Activated T-cell treated with anti-CD3 and anti-CD28 coated beads, Interleukin-2, amount 50 U/mL, for 24 hours (primary cell): ENCODE data around the gene OCA2.

ENCODE experiments used
- DNase-seq: peaks from one replicate; pipeline ENCODE4 v3.0.0-alpha.2; 2020
- H3K27ac Mint-ChIP-seq: 2 replicates; pipeline ENCODE4 v1.8.0; 2020; ENCODE audit warnings: mild to moderate bottlenecking, mixed read lengths
- H3K27me3 Mint-ChIP-seq: 2 replicates; pipeline ENCODE4 v1.8.0; 2020; ENCODE audit warnings: mixed read lengths
- H3K36me3 Mint-ChIP-seq: 2 replicates; pipeline ENCODE4 v1.8.0; 2020; ENCODE audit warnings: low read depth, mixed read lengths
- H3K4me1 Mint-ChIP-seq: 2 replicates; pipeline ENCODE4 v1.8.0; 2020; ENCODE audit warnings: low read depth, mixed read lengths
- H3K4me3 Mint-ChIP-seq: 2 replicates; pipeline ENCODE4 v1.8.0; 2020; ENCODE audit warnings: mild to moderate bottlenecking, moderate library complexity, mixed read lengths
- H3K9me3 Mint-ChIP-seq: 2 replicates; pipeline ENCODE4 v1.8.0; 2020; ENCODE audit warnings: mixed read lengths

The OCA2 gene

GRCh38 chr15:27763514-27763913, 335.6 kb downstream of the OCA2 start:
- no peaks in the 10 kb centered on the region for H3K4me1 Mint-ChIP-seq
- no peaks in the 10 kb centered on the region for H3K9me3 Mint-ChIP-seq
- no peaks in the 10 kb centered on the region for H3K27me3 Mint-ChIP-seq
- H3K4me3 Mint-ChIP-seq, result no peak overlapping the region
- no peak overlapping the region for H3K27ac Mint-ChIP-seq
- DNase-seq, result no peak
- H3K36me3 Mint-ChIP-seq, result no peaks in the 10 kb centered on the region

- no peak for DNase-seq
- no peaks in the 10 kb centered on the region for H3K27me3 Mint-ChIP-seq
- H3K4me1 Mint-ChIP-seq, result no peaks in the 10 kb centered on the region
- no peak overlapping the region for H3K27ac Mint-ChIP-seq
- H3K9me3 Mint-ChIP-seq, result no peaks in the 10 kb centered on the region
- no peak overlapping the region for H3K4me3 Mint-ChIP-seq
- H3K36me3 Mint-ChIP-seq, result no peaks in the 10 kb centered on the region
Observed at GRCh38 chr15:27762471-27762870, 336.6 kb downstream of the OCA2 start.

GRCh38 chr15:27757052-27757451, 342.1 kb downstream of the OCA2 start:
- Mint-ChIP-seq H3K27me3 (no peaks in the 10 kb centered on the region), H3K9me3 (no peaks in the 10 kb centered on the region), H3K36me3 (no peaks in the 10 kb centered on the region), H3K4me1 (no peaks in the 10 kb centered on the region), H3K4me3 (no peak overlapping the region), H3K27ac (no peak overlapping the region)
- DNase-seq, result no peak

GRCh38 chr15:27752691-27753090, 346.4 kb downstream of the OCA2 start:
- Mint-ChIP-seq H3K36me3 (no peaks in the 10 kb centered on the region), H3K27ac (no peak overlapping the region), H3K4me3 (no peak overlapping the region), H3K27me3 (no peaks in the 10 kb centered on the region), H3K9me3 (no peaks in the 10 kb centered on the region), H3K4me1 (no peaks in the 10 kb centered on the region)
- DNase-seq, result no peak

DNA sequence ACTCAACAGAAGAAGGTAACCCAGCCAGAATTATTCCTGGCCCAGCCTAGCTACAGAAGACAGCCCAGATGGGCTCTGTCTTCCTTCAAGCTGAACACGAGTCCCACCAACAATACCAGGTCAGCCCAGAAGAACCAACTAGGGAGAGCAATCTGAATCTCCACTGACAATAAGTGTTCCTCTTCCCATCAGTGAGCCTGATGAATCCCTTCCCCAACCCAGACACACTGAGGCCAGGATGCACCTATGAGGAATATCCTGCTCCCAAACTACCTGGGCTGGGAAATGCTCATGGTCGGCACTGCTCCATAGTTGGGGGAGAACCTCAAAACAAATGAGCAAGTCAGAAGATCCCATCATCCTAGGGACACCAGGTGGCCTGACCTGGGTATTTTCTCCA, 351.1 kb downstream of the OCA2 start:
- H3K4me1 Mint-ChIP-seq, result no peaks in the 10 kb centered on the region
- no peaks in the 10 kb centered on the region for H3K36me3 Mint-ChIP-seq
- H3K27ac Mint-ChIP-seq, result no peak overlapping the region
- H3K27me3 Mint-ChIP-seq, result no peaks in the 10 kb centered on the region
- DNase-seq, result no peak
- no peaks in the 10 kb centered on the region for H3K9me3 Mint-ChIP-seq
- H3K4me3 Mint-ChIP-seq, result no peak overlapping the region

GRCh38 chr15:27746401-27746955, 352.6 kb downstream of the OCA2 start:
- Mint-ChIP-seq H3K4me1 (no peaks in the 10 kb centered on the region), H3K27ac (no peak overlapping the region), H3K9me3 (no peaks in the 10 kb centered on the region), H3K4me3 (no peak overlapping the region), H3K36me3 (no peaks in the 10 kb centered on the region), H3K27me3 (no peaks in the 10 kb centered on the region)
- DNase-seq, result no peak

- no peaks in the 10 kb centered on the region for H3K36me3 Mint-ChIP-seq
- no peak overlapping the region for H3K27ac Mint-ChIP-seq
- DNase-seq, result no peak
- no peaks in the 10 kb centered on the region for H3K4me1 Mint-ChIP-seq
- no peaks in the 10 kb centered on the region for H3K27me3 Mint-ChIP-seq
- no peak overlapping the region for H3K4me3 Mint-ChIP-seq
- H3K9me3 Mint-ChIP-seq, result peaks cover 3% of the 10 kb centered on the region
Observed at GRCh38 chr15:27744641-27745040, 354.5 kb downstream of the OCA2 start.

GRCh38 chr15:27743638-27744037, 355.5 kb downstream of the OCA2 start:
- DNase-seq, result no peak
- no peak overlapping the region for H3K27ac Mint-ChIP-seq
- H3K27me3 Mint-ChIP-seq, result no peaks in the 10 kb centered on the region
- H3K4me1 Mint-ChIP-seq, result no peaks in the 10 kb centered on the region
- H3K36me3 Mint-ChIP-seq, result no peaks in the 10 kb centered on the region
- H3K4me3 Mint-ChIP-seq, result no peak overlapping the region
- peaks cover 3% of the 10 kb centered on the region for H3K9me3 Mint-ChIP-seq

- no peaks in the 10 kb centered on the region for H3K4me1 Mint-ChIP-seq
- no peak overlapping the region for H3K4me3 Mint-ChIP-seq
- H3K9me3 Mint-ChIP-seq, result peaks cover 6% of the 10 kb centered on the region
- no peak for DNase-seq
- no peaks in the 10 kb centered on the region for H3K36me3 Mint-ChIP-seq
- H3K27ac Mint-ChIP-seq, result no peak overlapping the region
- H3K27me3 Mint-ChIP-seq, result no peaks in the 10 kb centered on the region
Observed at GRCh38 chr15:27742751-27743477, 356.2 kb downstream of the OCA2 start.

- H3K36me3 Mint-ChIP-seq, result no peaks in the 10 kb centered on the region
- H3K4me1 Mint-ChIP-seq, result no peaks in the 10 kb centered on the region
- H3K4me3 Mint-ChIP-seq, result no peak overlapping the region
- no peak for DNase-seq
- H3K27me3 Mint-ChIP-seq, result no peaks in the 10 kb centered on the region
- H3K9me3 Mint-ChIP-seq, result peaks cover 13% of the 10 kb centered on the region
- H3K27ac Mint-ChIP-seq, result no peak overlapping the region
Observed at GRCh38 chr15:27741226-27741860, 357.8 kb downstream of the OCA2 start.

DNA sequence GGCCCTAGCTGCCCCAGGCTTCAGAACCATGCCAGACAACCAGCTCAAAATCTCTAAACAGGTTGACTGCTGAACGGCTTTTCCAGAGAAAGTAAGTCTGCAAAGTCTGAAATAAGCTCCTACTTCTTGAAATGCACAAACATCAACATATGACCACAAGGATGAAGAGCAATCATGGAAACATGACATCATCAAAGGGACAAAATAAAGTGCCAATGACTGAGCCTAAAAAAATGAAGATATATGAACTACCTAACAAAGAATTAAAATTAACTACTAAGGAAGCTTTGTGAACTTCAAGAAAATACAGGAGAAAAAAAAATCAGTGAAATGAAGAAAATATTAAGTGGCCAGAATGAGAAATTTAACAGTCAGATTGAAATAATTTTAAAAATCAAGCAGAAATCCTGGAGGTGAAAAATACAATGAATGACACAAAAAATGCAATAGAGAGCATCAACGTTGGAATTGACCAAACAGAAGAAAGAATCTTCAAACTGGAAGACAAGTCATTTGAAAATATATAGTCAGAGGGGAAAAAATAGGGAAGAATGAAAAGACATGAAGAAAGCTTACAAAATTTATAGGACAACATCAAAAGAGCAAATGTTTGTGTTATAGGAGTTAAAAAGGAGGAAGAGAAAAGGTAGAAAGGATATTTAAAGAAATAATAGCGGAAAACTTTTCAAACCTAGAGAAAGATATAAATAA, 364.2 kb downstream of the OCA2 start:
- Mint-ChIP-seq H3K36me3 (no peaks in the 10 kb centered on the region), H3K27me3 (no peaks in the 10 kb centered on the region), H3K9me3 (peaks cover 33% of the 10 kb centered on the region), H3K4me3 (no peak overlapping the region), H3K4me1 (no peaks in the 10 kb centered on the region), H3K27ac (no peak overlapping the region)
- DNase-seq, result no peak

DNA sequence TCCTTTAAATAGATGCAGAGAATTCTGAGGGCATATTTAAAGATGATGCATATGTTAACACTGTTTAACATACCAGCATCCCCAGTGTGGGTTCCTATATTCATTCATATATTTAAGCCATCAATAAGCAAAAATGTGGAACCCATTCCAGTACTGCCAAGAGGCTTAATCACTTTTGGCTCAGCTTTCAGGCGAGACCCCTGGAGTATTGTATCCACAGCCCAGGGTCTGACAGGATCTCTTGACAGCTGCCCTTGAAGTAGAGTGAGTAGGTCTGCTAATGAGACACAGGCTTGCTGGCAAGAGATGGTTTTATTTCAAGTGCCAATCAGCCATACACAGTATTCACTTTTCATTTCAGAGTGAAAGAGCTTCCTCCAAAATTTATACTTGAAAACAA, 367.3 kb downstream of the OCA2 start:
- Mint-ChIP-seq H3K27ac (no peak overlapping the region), H3K4me3 (no peak overlapping the region), H3K36me3 (no peaks in the 10 kb centered on the region), H3K27me3 (no peaks in the 10 kb centered on the region), H3K9me3 (peaks cover 29% of the 10 kb centered on the region), H3K4me1 (no peaks in the 10 kb centered on the region)
- no peak for DNase-seq

- H3K9me3 Mint-ChIP-seq, result peaks cover 25% of the 10 kb centered on the region
- H3K27me3 Mint-ChIP-seq, result no peaks in the 10 kb centered on the region
- no peaks in the 10 kb centered on the region for H3K36me3 Mint-ChIP-seq
- H3K4me3 Mint-ChIP-seq, result no peak overlapping the region
- H3K27ac Mint-ChIP-seq, result no peak overlapping the region
- H3K4me1 Mint-ChIP-seq, result no peaks in the 10 kb centered on the region
- DNase-seq, result no peak
Observed at GRCh38 chr15:27730868-27731267, 368.2 kb downstream of the OCA2 start.

GRCh38 chr15:27725731-27726130, 373.4 kb downstream of the OCA2 start:
- H3K9me3 Mint-ChIP-seq, result peaks cover 2% of the 10 kb centered on the region
- no peaks in the 10 kb centered on the region for H3K4me1 Mint-ChIP-seq
- no peaks in the 10 kb centered on the region for H3K27me3 Mint-ChIP-seq
- no peak for DNase-seq
- no peaks in the 10 kb centered on the region for H3K36me3 Mint-ChIP-seq
- no peak overlapping the region for H3K4me3 Mint-ChIP-seq
- no peak overlapping the region for H3K27ac Mint-ChIP-seq

GRCh38 chr15:27723821-27724220, 375.3 kb downstream of the OCA2 start:
- no peaks in the 10 kb centered on the region for H3K4me1 Mint-ChIP-seq
- no peak overlapping the region for H3K27ac Mint-ChIP-seq
- H3K4me3 Mint-ChIP-seq, result no peak overlapping the region
- H3K36me3 Mint-ChIP-seq, result no peaks in the 10 kb centered on the region
- no peaks in the 10 kb centered on the region for H3K27me3 Mint-ChIP-seq
- peaks cover 3% of the 10 kb centered on the region for H3K9me3 Mint-ChIP-seq
- no peak for DNase-seq
